ENCODE measurements around the gene MPZL2. TPM values are rescaled to one million over a fixed set of nuclear protein-coding genes. Genes with fewer than 3 reads are reported as not detected.

The MPZL2 gene
- total and polyA plus RNA-seq, 2 donors from 2014 or later = 16.8 to 111 TPM

DNA sequence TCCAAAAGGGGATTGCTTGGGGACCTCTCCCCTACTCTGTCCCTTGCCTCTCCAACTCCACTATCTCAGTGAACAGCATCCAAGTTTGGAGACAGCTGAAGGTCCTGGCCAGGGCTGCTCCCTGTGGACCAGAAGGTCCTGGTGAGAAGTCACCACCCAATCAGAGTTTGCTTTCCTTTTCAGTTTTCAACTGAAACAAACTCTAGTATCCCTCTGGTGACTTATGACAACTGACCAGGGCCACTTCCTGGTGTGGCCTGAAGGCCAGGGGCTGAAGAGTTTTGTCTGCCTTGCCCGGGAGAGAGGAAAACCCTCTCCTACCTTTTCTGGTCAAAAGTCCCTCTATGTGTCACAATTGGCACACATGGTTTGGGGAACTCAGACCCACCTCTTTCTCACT is 44.4 kb downstream of the MPZL2 start:
- DNase-seq = no peak
- intact Hi-C loops (cut with DNase I) = no loop called here
- no peak overlapping the region for H3K9ac ChIP-seq (ENCODE audit: low read length in 3 of 3)
- no peaks in the 10 kb centered on the region for H3K27me3 ChIP-seq (ENCODE audit: control insufficient read depth, insufficient read depth, low read length)
- FAIRE-seq = no peak
- no peaks in the 10 kb centered on the region for H3K36me3 ChIP-seq (ENCODE audit: control insufficient read depth in 2 of 3, insufficient read depth in 3 of 3, low read length in 3 of 3)
- H3K9me3 ChIP-seq (ENCODE audit: control insufficient read depth in 2 of 3, insufficient read depth in 1 of 3, low read length in 3 of 3) = no peaks in the 10 kb centered on the region
- TF ChIP-seq, protein P1, sequence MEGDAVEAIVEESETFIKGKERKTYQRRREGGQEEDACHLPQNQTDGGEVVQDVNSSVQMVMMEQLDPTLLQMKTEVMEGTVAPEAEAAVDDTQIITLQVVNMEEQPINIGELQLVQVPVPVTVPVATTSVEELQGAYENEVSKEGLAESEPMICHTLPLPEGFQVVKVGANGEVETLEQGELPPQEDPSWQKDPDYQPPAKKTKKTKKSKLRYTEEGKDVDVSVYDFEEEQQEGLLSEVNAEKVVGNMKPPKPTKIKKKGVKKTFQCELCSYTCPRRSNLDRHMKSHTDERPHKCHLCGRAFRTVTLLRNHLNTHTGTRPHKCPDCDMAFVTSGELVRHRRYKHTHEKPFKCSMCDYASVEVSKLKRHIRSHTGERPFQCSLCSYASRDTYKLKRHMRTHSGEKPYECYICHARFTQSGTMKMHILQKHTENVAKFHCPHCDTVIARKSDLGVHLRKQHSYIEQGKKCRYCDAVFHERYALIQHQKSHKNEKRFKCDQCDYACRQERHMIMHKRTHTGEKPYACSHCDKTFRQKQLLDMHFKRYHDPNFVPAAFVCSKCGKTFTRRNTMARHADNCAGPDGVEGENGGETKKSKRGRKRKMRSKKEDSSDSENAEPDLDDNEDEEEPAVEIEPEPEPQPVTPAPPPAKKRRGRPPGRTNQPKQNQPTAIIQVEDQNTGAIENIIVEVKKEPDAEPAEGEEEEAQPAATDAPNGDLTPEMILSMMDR (IDR thresholded peaks at IDR 0.05; ENCODE audit: borderline replicate concordance, extremely low read depth, insufficient read depth) = no peak
- no peak overlapping the region for H3K4me3 ChIP-seq (ENCODE audit: low read length in 3 of 3)
- H3K27ac ChIP-seq (ENCODE audit: low read depth in 2 of 2, low read length in 2 of 2) = no peak overlapping the region
- no peaks in the 10 kb centered on the region for H3K4me1 ChIP-seq (ENCODE audit: control insufficient read depth in 2 of 3, insufficient read depth in 2 of 3, low read depth in 1 of 3, low read length in 3 of 3)

DNA sequence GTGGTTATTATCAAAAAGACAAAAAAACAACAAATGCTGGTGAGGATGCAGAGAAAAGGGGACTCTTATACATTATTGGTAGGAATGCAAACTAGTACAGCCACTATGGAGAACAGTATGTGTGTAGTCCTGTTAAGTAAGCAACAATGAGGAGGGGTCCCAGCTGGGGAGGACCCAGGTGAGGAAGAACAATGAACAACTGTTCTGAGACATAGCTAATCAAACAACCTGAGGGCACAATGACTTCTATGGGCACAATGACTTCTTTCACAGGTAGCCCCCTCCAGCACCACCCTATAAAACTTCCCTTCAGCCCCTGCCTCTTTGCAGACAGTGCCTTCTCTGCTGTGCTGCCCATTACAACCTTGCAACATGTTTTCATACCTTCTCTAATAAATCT is 44.9 kb downstream of the MPZL2 start:
- no peaks in the 10 kb centered on the region for H3K4me1 ChIP-seq (ENCODE audit: control insufficient read depth in 2 of 3, insufficient read depth in 2 of 3, low read depth in 1 of 3, low read length in 3 of 3)
- no peaks in the 10 kb centered on the region for H3K27me3 ChIP-seq (ENCODE audit: control insufficient read depth, insufficient read depth, low read length)
- H3K4me3 ChIP-seq (ENCODE audit: low read length in 3 of 3) = no peak overlapping the region
- no peak for DNase-seq
- no peak overlapping the region for H3K9ac ChIP-seq (ENCODE audit: low read length in 3 of 3)
- intact Hi-C loops (cut with DNase I) = no loop called here
- H3K36me3 ChIP-seq (ENCODE audit: control insufficient read depth in 2 of 3, insufficient read depth in 3 of 3, low read length in 3 of 3) = no peaks in the 10 kb centered on the region
- FAIRE-seq = no peak
- TF ChIP-seq, protein P1 (IDR thresholded peaks at IDR 0.05; ENCODE audit: borderline replicate concordance, extremely low read depth, insufficient read depth) = no peak
- no peaks in the 10 kb centered on the region for H3K9me3 ChIP-seq (ENCODE audit: control insufficient read depth in 2 of 3, insufficient read depth in 1 of 3, low read length in 3 of 3)
- no peak overlapping the region for H3K27ac ChIP-seq (ENCODE audit: low read depth in 2 of 2, low read length in 2 of 2)

DNA sequence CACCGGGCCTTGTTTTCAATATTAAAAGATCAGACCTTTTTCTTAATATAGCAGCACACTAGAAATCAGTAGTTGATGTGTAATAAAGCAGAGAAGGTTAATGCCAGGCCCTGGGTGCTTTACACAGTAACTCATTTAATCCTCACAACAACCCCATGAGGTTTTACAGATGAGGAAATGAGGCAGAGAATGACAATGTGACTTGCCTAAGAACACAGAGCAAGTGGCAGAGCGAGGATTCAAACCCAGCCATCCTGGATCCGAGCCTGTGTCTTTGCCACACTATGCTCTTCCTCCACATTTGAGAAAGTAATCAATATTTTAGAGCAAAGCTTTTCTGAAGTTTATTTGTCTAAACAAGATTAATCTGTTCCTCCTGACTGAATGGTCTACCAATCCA is 46.5 kb downstream of the MPZL2 start:
- Histone ChIP-seq H3K27me3 (ENCODE audit: control insufficient read depth, insufficient read depth, low read length) (no peaks in the 10 kb centered on the region), H3K4me1 (ENCODE audit: control insufficient read depth in 2 of 3, insufficient read depth in 2 of 3, low read depth in 1 of 3, low read length in 3 of 3) (no peaks in the 10 kb centered on the region), H3K9ac (ENCODE audit: low read length in 3 of 3) (no peak overlapping the region), H3K27ac (ENCODE audit: low read depth in 2 of 2, low read length in 2 of 2) (no peak overlapping the region), H3K4me3 (ENCODE audit: low read length in 3 of 3) (no peak overlapping the region), H3K9me3 (ENCODE audit: control insufficient read depth in 2 of 3, insufficient read depth in 1 of 3, low read length in 3 of 3) (no peaks in the 10 kb centered on the region), H3K36me3 (ENCODE audit: control insufficient read depth in 2 of 3, insufficient read depth in 3 of 3, low read length in 3 of 3) (no peaks in the 10 kb centered on the region)
- FAIRE-seq = no peak
- DNase-seq = no peak
- TF ChIP-seq, protein P1 (IDR thresholded peaks at IDR 0.05; ENCODE audit: borderline replicate concordance, extremely low read depth, insufficient read depth) = no peak
- intact Hi-C loops (cut with DNase I) = no loop called here

Data from kidney (tissue), 14 donors.